ENCODE data around the gene PDZRN3. TPM values are rescaled to one million over a fixed set of nuclear protein-coding genes. Genes with fewer than 3 reads are reported as not detected.

PDZRN3 gene
- total RNA-seq, 1 experiment from 2014 or later = 5.9 TPM

- Histone ChIP-seq H3K27me3 (ENCODE audit: insufficient read depth, low read length) (no peaks in the 10 kb centered on the region), H3T11ph (ENCODE audit: low read length) (no peak overlapping the region), H4K91ac (ENCODE audit: insufficient read length, low read depth, low read length) (no peak overlapping the region), H3K23me2 (ENCODE audit: insufficient read length, low read depth, low read length, poor library complexity, severe bottlenecking) (no peaks in the 10 kb centered on the region), H2BK20ac (ENCODE audit: low read depth, low read length, poor library complexity, severe bottlenecking) (no peak overlapping the region), H3K79me2 (ENCODE audit: insufficient read depth, low read length) (no peaks in the 10 kb centered on the region), H3K27ac (ENCODE audit: insufficient read length, low read depth, low read length) (no peak overlapping the region), H2BK15ac (ENCODE audit: low read depth, low read length) (no peak overlapping the region), H3K23ac (ENCODE audit: insufficient read length, low read depth, low read length) (no peak overlapping the region), H2BK5ac (ENCODE audit: insufficient read length, low read length) (no peak overlapping the region), H3K56ac (ENCODE audit: insufficient read length, low read depth, low read length) (no peak overlapping the region), H3K4me2 (ENCODE audit: insufficient read depth, insufficient read length, low read length) (no peak overlapping the region), H4K20me1 (ENCODE audit: control insufficient read depth, insufficient read depth, insufficient read length) (no peaks in the 10 kb centered on the region), H3K4me1 (ENCODE audit: insufficient read depth, low read length) (no peaks in the 10 kb centered on the region; the same call in 1 of the 2 replicates), H3K79me1 (ENCODE audit: insufficient read depth, low read depth, low read length, poor library complexity, severe bottlenecking) (no peaks in the 10 kb centered on the region), H2AK5ac (ENCODE audit: insufficient read length, low read length) (no peak overlapping the region), H4K8ac (replicated peaks; ENCODE audit: insufficient read length, low read depth, low read length) (no peak overlapping the region), H3K9me3 (ENCODE audit: control insufficient read depth, low read depth, low read length) (no peaks in the 10 kb centered on the region), H3K14ac (ENCODE audit: insufficient read depth, low read length) (no peak overlapping the region), H3K9ac (ENCODE audit: extremely low read depth, insufficient read length, low read length) (no peak overlapping the region), H2AFZ (ENCODE audit: low read length) (no peak overlapping the region), H4K5ac (ENCODE audit: insufficient read length, low read depth, low read length) (no peak overlapping the region), H3K4ac (ENCODE audit: low read depth, low read length) (no peak overlapping the region), H3K18ac (ENCODE audit: insufficient read length, low read depth, low read length) (no peak overlapping the region), H2BK120ac (ENCODE audit: low read depth, low read length, poor library complexity, severe bottlenecking) (no peak overlapping the region), H2BK12ac (ENCODE audit: insufficient read length, low read depth, low read length) (no peak overlapping the region)
- H3K4me3 Mint-ChIP-seq = no peak overlapping the region
- H3K4me1 Mint-ChIP-seq = peaks cover 21 to 29% of the 10 kb centered on the region in 2 experiments
- H3K27ac Mint-ChIP-seq = no peak overlapping the region
- H3K36me3 Mint-ChIP-seq (ENCODE audit: insufficient read depth in 1 of 3, low read depth in 3 of 3) = no peaks in the 10 kb centered on the region
- no peaks in the 10 kb centered on the region for H3K9me3 Mint-ChIP-seq
- WGBS (ENCODE audit: extremely low coverage, insufficient read length, low lambda C conversion rate) = no CpG with 5 or more reads among the region's 3 CpGs
- no peaks in the 10 kb centered on the region; the same call in 1 of the 2 replicates for H3K27me3 Mint-ChIP-seq (ENCODE audit: low read depth)
- DNase-seq = no peak
- TF ChIP-seq CTCF (conservative IDR thresholded peaks at IDR 0.05) = no peak
Measured at GRCh38 chr3:73504239-73504638, 120.5 kb downstream of the PDZRN3 start.

Data from H9 (cell line).